DMS 273 (cell line): ENCODE data around the gene TNFSF15.

Source experiments
- DNase-seq: peaks from one replicate; lab custom pipeline; 2025; ENCODE audit not compliant: unreplicated experiment; lab: John Stamatoyannopoulos, UW

Gene TNFSF15

GRCh38 chr9:114805670-114806525 is at the start of gene TNFSF15:
Gene TNFSF15 (minus strand): TSS chr9:114806039. CDS start chr9:114806012, 27 bp downstream.
- peak; percentile 59 for DNase-seq

GRCh38 chr9:114855488-114855887 is 49.6 kb upstream of the TNFSF15 start:
- no peak for DNase-seq

GRCh38 chr9:114854736-114855355 is 49.0 kb upstream of the TNFSF15 start:
- DNase-seq, result no peak

- DNase-seq, result peak; percentile 10
Observed at GRCh38 chr9:114853071-114853855, 47.4 kb upstream of the TNFSF15 start.

GRCh38 chr9:114852050-114852594 is 46.3 kb upstream of the TNFSF15 start:
- no peak for DNase-seq

- no peak for DNase-seq
Observed at GRCh38 chr9:114851306-114851705, 45.5 kb upstream of the TNFSF15 start.

GRCh38 chr9:114850871-114851270 is 45.0 kb upstream of the TNFSF15 start:
- DNase-seq, result no peak

- no peak for DNase-seq
Observed at GRCh38 chr9:114849450-114849849, 43.6 kb upstream of the TNFSF15 start.

GRCh38 chr9:114847492-114848417 is 41.9 kb upstream of the TNFSF15 start:
- no peak for DNase-seq

- peak; percentile 22 for DNase-seq
Observed at GRCh38 chr9:114845373-114845772, 39.5 kb upstream of the TNFSF15 start.

GRCh38 chr9:114844766-114845165 is 38.9 kb upstream of the TNFSF15 start:
- DNase-seq, result peak; percentile 74

- DNase-seq, result no peak
Observed at GRCh38 chr9:114837923-114838322, 32.1 kb upstream of the TNFSF15 start.

GRCh38 chr9:114836769-114837168 is 30.9 kb upstream of the TNFSF15 start:
- DNase-seq, result no peak

- DNase-seq, result no peak
Observed at GRCh38 chr9:114834386-114834785, 28.5 kb upstream of the TNFSF15 start.

- peak; percentile 9 for DNase-seq
Observed at GRCh38 chr9:114830546-114830945, 24.7 kb upstream of the TNFSF15 start.

- no peak for DNase-seq
Observed at GRCh38 chr9:114829574-114830440, 24.0 kb upstream of the TNFSF15 start.

GRCh38 chr9:114828303-114828650 is 22.4 kb upstream of the TNFSF15 start:
- DNase-seq, result no peak

- no peak for DNase-seq
Observed at GRCh38 chr9:114827641-114828302, 21.9 kb upstream of the TNFSF15 start.

GRCh38 chr9:114826431-114826830 is 20.6 kb upstream of the TNFSF15 start:
- DNase-seq, result no peak
